ENCODE data around the gene SLC35F4. TPM values are rescaled to one million over a fixed set of nuclear protein-coding genes. Genes with fewer than 3 reads are reported as not detected.
"Not testable (repeated sequence)": the region's sequence is repeated elsewhere in the genome, so short reads cannot be mapped to it uniquely, and the experiment has no call there.

Gene SLC35F4
- total and polyA plus RNA-seq, 8 donors = 0.16 to 1.9 (median 0.36) TPM; not detected in 4

DNA sequence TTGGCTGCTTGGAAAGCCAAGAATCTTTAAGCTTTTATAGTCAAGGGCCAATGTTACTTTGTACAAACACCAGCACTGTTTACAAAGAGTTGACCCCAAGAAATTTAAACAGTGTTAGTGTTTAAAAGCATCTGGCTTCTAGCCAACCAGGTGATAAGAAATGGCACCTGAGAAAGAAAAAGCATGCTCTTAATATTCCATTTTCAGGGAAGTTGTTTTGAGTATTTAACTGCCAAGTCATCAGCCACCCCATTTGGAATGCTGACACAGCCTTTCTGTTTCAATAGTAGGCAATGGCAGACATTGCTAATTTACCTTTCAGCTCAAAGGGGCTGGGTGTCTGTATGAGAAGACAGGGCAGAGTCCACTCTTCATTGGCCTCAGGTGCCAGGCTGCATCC, 3.7 kb upstream of the SLC35F4 start:
- intact Hi-C loops (cut with DNase I) = loop anchor here in 1 of 3 donors (10.0 kb wide), 1 partner anchor 385 kb away; no protein-coding TSS in a partner anchor
- peaks cover 0 to 7% (median 4%) of the 10 kb centered on the region in 3 donors for H3K4me1 ChIP-seq
- peaks cover 0 to 13% (median 0%) of the 10 kb centered on the region in 4 donors for H3K27me3 ChIP-seq
- H3K4me3 ChIP-seq = no peak overlapping the region
- DNase-seq (no peak), FAIRE-seq (no peak), ATAC-seq (peak in 2 of 4 donors; percentile 21 to 32)
- no peaks in the 10 kb centered on the region for H3K36me3 ChIP-seq
- H3K27ac ChIP-seq = no peak overlapping the region
- TF ChIP-seq, protein P1, sequence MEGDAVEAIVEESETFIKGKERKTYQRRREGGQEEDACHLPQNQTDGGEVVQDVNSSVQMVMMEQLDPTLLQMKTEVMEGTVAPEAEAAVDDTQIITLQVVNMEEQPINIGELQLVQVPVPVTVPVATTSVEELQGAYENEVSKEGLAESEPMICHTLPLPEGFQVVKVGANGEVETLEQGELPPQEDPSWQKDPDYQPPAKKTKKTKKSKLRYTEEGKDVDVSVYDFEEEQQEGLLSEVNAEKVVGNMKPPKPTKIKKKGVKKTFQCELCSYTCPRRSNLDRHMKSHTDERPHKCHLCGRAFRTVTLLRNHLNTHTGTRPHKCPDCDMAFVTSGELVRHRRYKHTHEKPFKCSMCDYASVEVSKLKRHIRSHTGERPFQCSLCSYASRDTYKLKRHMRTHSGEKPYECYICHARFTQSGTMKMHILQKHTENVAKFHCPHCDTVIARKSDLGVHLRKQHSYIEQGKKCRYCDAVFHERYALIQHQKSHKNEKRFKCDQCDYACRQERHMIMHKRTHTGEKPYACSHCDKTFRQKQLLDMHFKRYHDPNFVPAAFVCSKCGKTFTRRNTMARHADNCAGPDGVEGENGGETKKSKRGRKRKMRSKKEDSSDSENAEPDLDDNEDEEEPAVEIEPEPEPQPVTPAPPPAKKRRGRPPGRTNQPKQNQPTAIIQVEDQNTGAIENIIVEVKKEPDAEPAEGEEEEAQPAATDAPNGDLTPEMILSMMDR (IDR thresholded peaks at IDR 0.05) = no peak
- H3K9me3 ChIP-seq = no peaks in the 10 kb centered on the region

DNA sequence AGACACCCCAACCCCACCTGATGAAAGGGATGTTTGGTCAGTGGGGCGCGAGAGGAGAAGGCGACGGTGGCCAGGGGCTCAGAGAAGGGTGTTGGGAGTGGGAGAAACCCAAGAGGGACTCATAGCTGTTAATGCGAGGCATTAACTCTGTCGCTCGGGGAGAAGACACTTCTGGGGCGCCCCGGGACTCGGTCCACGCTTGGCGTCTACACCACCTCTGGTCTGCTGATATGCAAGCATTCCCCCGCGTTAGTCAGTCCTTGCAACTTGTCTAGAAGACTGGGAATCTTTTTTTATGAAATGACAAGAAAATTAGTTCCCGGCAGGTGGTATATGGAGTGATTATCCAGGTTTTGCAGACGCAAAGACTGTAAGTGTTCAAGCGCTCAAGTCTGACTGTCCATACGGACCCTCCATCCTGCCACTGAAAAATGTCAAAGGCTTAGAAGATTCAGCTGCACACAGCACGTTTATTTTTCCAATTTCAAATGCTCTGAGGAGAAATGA, 360 bp upstream of the SLC35F4 start:
- Histone ChIP-seq H3K36me3 (no peaks in the 10 kb centered on the region), H3K9me3 (no peaks in the 10 kb centered on the region), H3K27me3 (peaks cover 0 to 22% (median 0%) of the 10 kb centered on the region in 4 donors), H3K4me3 (peak overlapping the region in 2 of 4 donors; percentile 24 to 41), H3K4me1 (peaks cover 0 to 7% (median 4%) of the 10 kb centered on the region in 3 donors), H3K27ac (no peak overlapping the region)
- 11 to 14% methylated on average over 19 of the region's 19 CpGs for WGBS, 2 donors
- intact Hi-C loops (cut with DNase I) = loop anchor here in 1 of 3 donors (10.0 kb wide), 1 partner anchor 381 kb away; no protein-coding TSS in a partner anchor
- FAIRE-seq = no peak
- DNase-seq = peak in 2 of 6 donors; percentile 11 to 35
- TF ChIP-seq, protein P1 (IDR thresholded peaks at IDR 0.05) = no peak
- no peak for ATAC-seq

DNA sequence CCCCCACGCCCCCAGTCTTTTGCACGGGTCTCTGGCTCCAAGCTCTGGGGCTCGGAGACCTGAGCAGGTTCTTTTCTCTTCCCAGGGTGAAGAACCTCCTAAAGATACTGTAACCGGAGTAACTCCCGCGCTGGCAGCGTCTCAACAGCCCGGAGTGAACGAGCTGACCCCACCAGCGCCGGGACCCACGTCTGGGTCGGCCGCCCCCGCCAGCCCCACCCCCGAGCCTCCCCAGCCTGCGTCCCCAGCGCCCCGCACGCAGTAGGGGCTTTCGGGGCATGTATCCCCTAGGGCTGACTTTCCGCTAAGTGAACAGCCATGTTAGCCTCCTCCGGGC, 858 bp downstream of the SLC35F4 start:
- H3K4me3 ChIP-seq = peak overlapping the region in 2 of 4 donors; percentile 24 to 41
- WGBS, 2 donors = 0 to 5% methylated on average over 20 to 23 of the region's 23 CpGs
- intact Hi-C loops (cut with DNase I) = loop anchor here in 1 of 3 donors (10.0 kb wide), 1 partner anchor 380 kb away; no protein-coding TSS in a partner anchor

DNA sequence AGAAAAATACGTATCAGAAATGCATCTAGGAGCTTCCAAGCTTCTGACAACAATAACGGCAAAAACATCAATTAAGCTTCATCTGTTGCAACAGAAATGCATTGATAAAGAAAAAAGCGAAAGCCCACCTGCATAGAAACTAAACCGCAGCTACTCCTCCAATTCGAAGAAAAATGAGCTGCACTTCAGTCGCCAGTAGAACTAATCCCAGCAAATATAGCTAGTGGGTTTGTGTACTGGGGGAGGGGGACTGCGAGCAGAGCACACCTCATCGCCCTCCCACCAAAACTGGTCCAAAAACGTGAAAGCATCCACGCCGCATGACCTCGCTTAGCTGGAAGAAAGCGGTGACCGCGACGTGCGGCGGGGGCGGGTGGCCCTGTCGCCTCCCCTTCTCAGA, 1.2 kb downstream of the SLC35F4 start:
- intact Hi-C loops (cut with DNase I) = loop anchor here in 1 of 3 donors (10.0 kb wide), 1 partner anchor 380 kb away; no protein-coding TSS in a partner anchor
- 14 to 16% methylated on average over 20 of the region's 20 CpGs for WGBS, 2 donors
- peaks cover 0 to 7% (median 4%) of the 10 kb centered on the region in 3 donors for H3K4me1 ChIP-seq
- no peak for FAIRE-seq
- peak overlapping the region in 1 of 4 donors; percentile 24 for H3K4me3 ChIP-seq
- H3K36me3 ChIP-seq = no peaks in the 10 kb centered on the region
- H3K9me3 ChIP-seq = no peaks in the 10 kb centered on the region
- TF ChIP-seq, protein P1 (IDR thresholded peaks at IDR 0.05) = no peak
- ATAC-seq = no peak
- no peak for DNase-seq
- no peak overlapping the region for H3K27ac ChIP-seq
- peaks cover 0 to 22% (median 0%) of the 10 kb centered on the region in 4 donors for H3K27me3 ChIP-seq

More for the DNA sequence above, 858 bp downstream of the SLC35F4 start:
- no peak for FAIRE-seq
- peak in 1 of 4 donors; percentile 26 for ATAC-seq
- Histone ChIP-seq H3K36me3 (no peaks in the 10 kb centered on the region), H3K4me1 (peaks cover 0 to 7% (median 4%) of the 10 kb centered on the region in 3 donors), H3K27me3 (peaks cover 0 to 22% (median 0%) of the 10 kb centered on the region in 4 donors), H3K27ac (no peak overlapping the region), H3K9me3 (no peaks in the 10 kb centered on the region)
- TF ChIP-seq, protein P1 (IDR thresholded peaks at IDR 0.05) = no peak
- DNase-seq = no peak

DNA sequence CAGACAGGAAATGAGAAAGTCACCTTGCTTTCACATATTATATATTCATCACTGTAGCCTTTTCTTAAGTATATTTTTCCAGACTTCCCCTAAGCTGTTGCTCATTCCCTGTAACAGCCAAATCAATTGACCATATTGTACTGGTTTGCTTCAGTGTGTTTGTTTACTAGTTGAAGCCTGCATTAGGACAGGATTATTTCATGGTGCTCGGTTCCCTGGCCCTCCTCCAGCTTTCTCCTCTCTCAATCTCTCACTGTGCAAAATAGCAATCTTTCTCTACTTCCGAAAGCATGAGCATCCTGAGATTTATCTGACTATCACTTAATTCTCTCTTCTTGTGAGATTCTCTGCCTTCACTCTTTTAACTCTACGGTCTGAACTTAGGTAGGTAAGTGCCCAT, 2.4 kb downstream of the SLC35F4 start:
- DNase-seq = no peak
- Histone ChIP-seq H3K9me3 (no peaks in the 10 kb centered on the region), H3K4me3 (no peak overlapping the region), H3K27ac (no peak overlapping the region), H3K4me1 (peaks cover 0 to 7% (median 0%) of the 10 kb centered on the region in 3 donors), H3K36me3 (no peaks in the 10 kb centered on the region), H3K27me3 (peaks cover 0 to 22% (median 0%) of the 10 kb centered on the region in 4 donors)
- TF ChIP-seq, protein P1 (IDR thresholded peaks at IDR 0.05) = no peak
- intact Hi-C loops (cut with DNase I) = loop anchor here in 1 of 3 donors (10.0 kb wide), 1 partner anchor 379 kb away; no protein-coding TSS in a partner anchor
- no peak for FAIRE-seq
- ATAC-seq = no peak
- WGBS, 2 donors = 58 to 66% methylated on average over 3 of the region's 3 CpGs

DNA sequence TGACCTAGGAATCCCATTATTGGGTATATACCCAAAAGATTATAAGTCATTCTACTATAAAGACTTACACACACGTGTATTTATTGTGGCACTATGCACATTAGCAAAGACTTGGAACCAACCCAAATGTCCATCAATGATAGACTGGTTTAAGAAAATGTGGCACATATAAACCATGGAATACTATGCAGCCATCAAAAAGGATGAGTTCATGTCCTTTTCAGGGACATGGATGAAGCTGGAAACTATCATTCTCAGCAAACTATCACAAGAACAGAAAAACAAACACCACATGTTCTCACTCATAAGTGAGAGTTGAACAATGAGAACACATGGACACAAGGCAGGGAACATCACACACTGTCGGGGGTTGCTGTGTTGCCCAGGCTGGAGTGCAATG, 10.2 kb downstream of the SLC35F4 start:
- not testable (repeated sequence) for FAIRE-seq, H3K27me3 ChIP-seq
- WGBS, 2 donors = 67 to 72% methylated on average over 2 of the region's 2 CpGs

More for the DNA sequence above, 10.2 kb downstream of the SLC35F4 start:
- H3K4me3 ChIP-seq; H3K4me1 ChIP-seq; H3K27ac ChIP-seq; intact Hi-C loops (cut with DNase I); DNase-seq; H3K9me3 ChIP-seq; ATAC-seq; H3K36me3 ChIP-seq: not testable (repeated sequence)

Measured in pancreas (tissue), 10 donors.